IMR-90 (cell line): ENCODE data around the gene CAPN5. TPM values are rescaled to one million over a fixed set of nuclear protein-coding genes. Genes with fewer than 3 reads are reported as not detected.

Source experiments
- ATAC-seq: fragments of 200-7000 bp; cut with Tn5 transposase; 2 replicates; pipeline ENCODE4 v1.9.1; 2020; ENCODE audit warnings: low read depth, mild to moderate bottlenecking, moderate library complexity
- BruUV-seq: library from RNA; stranded (reverse); fragments of 400-500 nt; replicated peaks from 2 replicates; lab custom pipeline; 2021; lab: Mats Ljungman, UMichigan
- CTCF ChIA-PET: fragments of 300-600 bp; formaldehyde crosslinking; extraction: SDS; loops from one replicate; lab custom pipeline; 2021; ENCODE audit warnings: antibody characterized with exemption; lab: Yijun Ruan, JAX
- POLR2A ChIA-PET: fragments of 300-600 bp; sonication (Branson Sonifier 250); formaldehyde crosslinking; loops from one replicate; lab custom pipeline; 2022; ENCODE audit warnings: antibody characterized with exemption; ENCODE audit not compliant: unreplicated experiment; lab: Charles Lee
- DNase-seq: peaks from one replicate; pipeline ENCODE4 v3.0.0; 2013
- H2AFZ ChIP-seq: replicated peaks from 2 replicates; pipeline ENCODE3; 2013; ENCODE audit warnings: low read length, mild to moderate bottlenecking; ENCODE audit not compliant: poor library complexity
- H2AK5ac ChIP-seq: 2 replicates; pipeline ENCODE4 v1.6.1; 2013; ENCODE audit warnings: low read depth, low read length, inconsistent platforms
- H2AK9ac ChIP-seq: replicated peaks from 2 replicates; pipeline ENCODE3; 2013; ENCODE audit warnings: mild to moderate bottlenecking, low read depth, low read length, moderate library complexity; ENCODE audit not compliant: poor library complexity
- H2BK120ac ChIP-seq: 2 replicates; pipeline ENCODE4 v1.6.1; 2013; ENCODE audit warnings: low read depth, low read length, inconsistent platforms
- H2BK15ac ChIP-seq: 3 replicates; pipeline ENCODE4 v1.6.1; 2013; ENCODE audit warnings: low read depth, low read length, inconsistent platforms
- H2BK20ac ChIP-seq: 2 replicates; pipeline ENCODE4 v1.6.1; 2013; ENCODE audit warnings: low read depth, mild to moderate bottlenecking, inconsistent platforms, low read length, moderate library complexity
- H2BK5ac ChIP-seq: 2 replicates; pipeline ENCODE4 v1.6.1; 2013; ENCODE audit warnings: mild to moderate bottlenecking, low read depth, low read length, inconsistent platforms; ENCODE audit not compliant: poor library complexity, severe bottlenecking
- H3K14ac ChIP-seq: replicated peaks from 2 replicates; pipeline ENCODE4 v1.6.1; 2013; ENCODE audit warnings: low read depth, low read length, inconsistent platforms
- H3K18ac ChIP-seq: 2 replicates; pipeline ENCODE4 v1.6.1; 2013; ENCODE audit warnings: low read depth, low read length, control low read depth
- H3K23ac ChIP-seq: 2 replicates; pipeline ENCODE4 v1.6.1; 2013; ENCODE audit warnings: low read depth, low read length, inconsistent platforms
- H3K27ac ChIP-seq: 2 replicates; pipeline ENCODE4 v1.5.1; 2013; ENCODE audit warnings: mild to moderate bottlenecking, control low read depth, low read length; ENCODE audit not compliant: insufficient read depth
- H3K27me3 ChIP-seq: 2 replicates; pipeline ENCODE4 v1.6.1; 2013; ENCODE audit warnings: low read length; ENCODE audit not compliant: control insufficient read depth, insufficient read depth
- H3K36me3 ChIP-seq: 2 replicates; pipeline ENCODE4 v1.6.1; 2013; ENCODE audit warnings: low read length, mixed read lengths; ENCODE audit not compliant: control insufficient read depth, insufficient read depth
- H3K4ac ChIP-seq: 2 replicates; pipeline ENCODE4 v1.6.1; 2013; ENCODE audit warnings: low read depth, low read length, inconsistent platforms
- H3K4me1 ChIP-seq: 2 replicates; pipeline ENCODE4 v1.6.1; 2013; ENCODE audit warnings: low read length, mixed read lengths; ENCODE audit not compliant: control insufficient read depth, insufficient read depth
- H3K4me2 ChIP-seq: 2 replicates; pipeline ENCODE4 v1.6.1; 2013; ENCODE audit warnings: low read depth, mild to moderate bottlenecking, control low read depth, low read length, moderate library complexity
- H3K4me3 ChIP-seq: 2 replicates; pipeline ENCODE4 v1.5.1; 2013; ENCODE audit warnings: low read depth, mild to moderate bottlenecking, control low read depth, low read length, moderate library complexity; ENCODE audit not compliant: insufficient read depth
- H3K56ac ChIP-seq: 2 replicates; pipeline ENCODE4 v1.6.1; 2013; ENCODE audit warnings: low read length, inconsistent platforms; ENCODE audit not compliant: insufficient read depth; ENCODE audit errors: extremely low read depth
- H3K79me1 ChIP-seq, 2 experiments: 2 replicates each; pipeline ENCODE4 v1.6.1; 2013; ENCODE audit warnings: low read length in 2 of 2, inconsistent platforms in 1 of 2, low read depth in 1 of 2
- H3K9ac ChIP-seq: 2 replicates; pipeline ENCODE4 v1.6.1; 2013; ENCODE audit warnings: low read depth, low read length, control low read depth
- H3K9me1 ChIP-seq: 2 replicates; pipeline ENCODE4 v1.6.1; 2013; ENCODE audit warnings: low read length, inconsistent platforms; ENCODE audit not compliant: insufficient read depth
- H3K9me3 ChIP-seq: 2 replicates; pipeline ENCODE4 v1.6.1; 2013; ENCODE audit warnings: low read length; ENCODE audit not compliant: control insufficient read depth, insufficient read depth
- H4K20me1 ChIP-seq: 2 replicates; pipeline ENCODE4 v1.6.1; 2013; ENCODE audit warnings: low read length, inconsistent platforms; ENCODE audit not compliant: insufficient read depth
- H4K5ac ChIP-seq: 2 replicates; pipeline ENCODE4 v1.6.1; 2013; ENCODE audit warnings: mild to moderate bottlenecking, low read depth, low read length, control low read depth
- H4K8ac ChIP-seq, 2 experiments: 2 replicates each; pipeline ENCODE4 v1.6.1; 2013; ENCODE audit warnings: low read depth in 2 of 2, low read length in 2 of 2, control low read depth in 1 of 2, inconsistent platforms in 1 of 2
- H4K91ac ChIP-seq: 2 replicates; pipeline ENCODE4 v1.6.1; 2013; ENCODE audit warnings: low read depth, low read length, inconsistent platforms; ENCODE audit not compliant: insufficient read depth
- BHLHE40 ChIP-seq: fragments of 150-350 bp; IDR thresholded peaks from 2 replicates; pipeline ENCODE4 v1.6.1; 2016; ENCODE audit warnings: mild to moderate bottlenecking, low read depth, low read length
- FOS ChIP-seq: fragments of 150-350 bp; IDR thresholded peaks from 2 replicates; pipeline ENCODE4 v1.6.1; 2016; ENCODE audit warnings: low read depth, low read length
- MAZ ChIP-seq: IDR thresholded peaks from 2 replicates; pipeline ENCODE4 v1.6.1; 2012; ENCODE audit warnings: low read depth, mild to moderate bottlenecking, low read length, improper control_type of control experiment, moderate library complexity, borderline replicate concordance
- POLR2A ChIP-seq: IDR thresholded peaks from 2 replicates; pipeline ENCODE4 v1.6.1; 2012; ENCODE audit warnings: mild to moderate bottlenecking, low read depth, low read length
- WGBS, 2 experiments: methylation state at CpG; one replicate each; pipeline versions ENCODE4 v1.1.5 to v1.1.7; 2013; ENCODE audit warnings: missing lambda C conversion rate in 2 of 2; ENCODE audit not compliant: insufficient read length in 1 of 2; ENCODE audit errors: extremely low coverage in 2 of 2; 5-methylcytosine and 5-hydroxymethylcytosine counted together
- dilution Hi-C: fragments of 300-500 bp; cut with HindIII; formaldehyde crosslinking; loops from one replicate; pipeline ENCODE4 v1.14.3; 2018; ENCODE audit warnings: low sequenced_read_pairs; ENCODE audit not compliant: unreplicated experiment
- in situ Hi-C: fragments of 300-500 bp; cut with MboI; formaldehyde crosslinking; loops from 3 replicates; pipeline ENCODE4 v1.14.3; 2019; ENCODE audit warnings: low sequenced_read_pairs, inconsistent platforms, mixed read lengths
- intact Hi-C: fragments of 100-400 bp; cut with micrococcal nuclease; formaldehyde crosslinking; loops from 2 replicates; pipeline ENCODE4 v1.10.0; 2022
- polyA plus RNA-seq, 3 experiments: library from polyadenylated mRNA; depleted of rRNA; stranded (reverse); fragments of >200 nt; gene quantifications; 2 replicates each; pipeline ENCODE4 v1.2.3, GENCODE V29; 2012; ENCODE audit warnings: low replicate concordance in 1 of 3
- total RNA-seq: library from RNA; depleted of rRNA; stranded (reverse); fragments of >200 nt; gene quantifications from 2 replicates; pipeline ENCODE4 v1.2.3, GENCODE V29; 2012
- TF ChIP-seq, protein P1 (sequence below): fragments of 150-350 bp; IDR thresholded peaks from 2 replicates; pipeline ENCODE4 v1.6.1; 2017; ENCODE audit warnings: mild to moderate bottlenecking, antibody characterized with exemption, low read length, low read depth
- TF ChIP-seq, protein P2 (sequence below): conservative IDR thresholded peaks from 2 replicates; pipeline ENCODE4 v1.5.1; 2012; ENCODE audit warnings: mild to moderate bottlenecking, low read depth, low read length, improper control_type of control experiment

CAPN5 gene
- total and polyA plus RNA-seq, 2 of the 4 experiments (the other 2 are of a cell fraction) = 8.1 to 24.0 TPM

DNA sequence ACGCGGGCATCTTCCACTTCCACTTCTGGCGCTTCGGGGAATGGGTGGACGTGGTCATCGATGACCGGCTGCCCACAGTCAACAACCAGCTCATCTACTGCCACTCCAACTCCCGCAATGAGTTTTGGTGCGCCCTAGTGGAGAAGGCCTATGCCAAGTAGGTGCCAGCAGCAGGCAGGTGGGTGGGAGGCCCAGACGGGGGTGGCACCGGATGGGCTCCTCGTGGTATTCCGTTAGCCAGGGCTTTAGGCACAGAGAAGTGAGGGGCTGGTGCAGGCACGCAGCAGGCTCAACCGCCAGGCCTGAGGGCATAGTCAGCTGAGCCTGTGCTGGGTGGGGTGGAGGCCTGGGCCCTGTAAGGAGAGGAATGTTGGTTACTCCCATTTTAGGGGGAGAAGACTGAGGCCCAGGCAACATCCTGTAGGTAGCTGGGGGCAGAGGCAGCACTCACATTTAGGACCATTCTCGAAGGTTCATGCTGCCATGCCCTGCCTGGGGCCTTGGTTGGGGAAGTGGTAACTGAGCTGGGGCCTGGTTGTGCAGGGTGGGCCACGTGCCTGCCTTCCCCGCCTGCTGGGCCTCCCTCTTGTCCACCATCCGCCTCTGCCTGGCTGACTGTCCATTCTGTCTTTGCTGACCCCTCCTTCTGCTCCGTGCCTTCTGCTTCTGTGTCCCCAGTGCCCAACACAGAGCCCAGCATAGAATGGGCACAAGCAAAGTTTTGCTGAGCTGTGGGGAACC, 46.0 kb downstream of the CAPN5 start:
- CTCF ChIA-PET = interaction anchor here (0.9 kb wide), 1 partner anchor 15 kb away, joined by 3 read pairs; no protein-coding TSS in a partner anchor
- no TSS peak for BruUV-seq
- Histone ChIP-seq H2BK120ac (no peak overlapping the region), H3K79me1 (peaks cover 0 to 10% of the 10 kb centered on the region in 2 experiments; a peak in 1 of 4 replicates), H3K27me3 (no peaks in the 10 kb centered on the region), H2BK20ac (no peak overlapping the region), H2AK9ac (no peak overlapping the region), H4K20me1 (peaks cover 2% of the 10 kb centered on the region; the same call in 1 of the 2 replicates), H3K27ac (no peak overlapping the region), H4K91ac (no peak overlapping the region), H4K5ac (no peak overlapping the region), H3K18ac (no peak overlapping the region), H3K56ac (no peak overlapping the region), H3K4ac (no peak overlapping the region), H3K36me3 (peaks cover 8% of the 10 kb centered on the region; the same call in 1 of the 2 replicates), H3K23ac (no peak overlapping the region), H3K9ac (no peak overlapping the region), H3K14ac (no peak overlapping the region), H3K4me3 (no peak overlapping the region), H2BK5ac (no peak overlapping the region), H2AFZ (no peak overlapping the region), H3K4me1 (peaks cover 10% of the 10 kb centered on the region), H2BK15ac (no peak overlapping the region), H3K4me2 (no peak overlapping the region), H4K8ac (no peak overlapping the region), H3K9me1 (peaks cover 9% of the 10 kb centered on the region), H2AK5ac (no peak overlapping the region), H3K9me3 (no peaks in the 10 kb centered on the region)
- POLR2A ChIA-PET = no interaction called here
- dilution Hi-C loops (no loop called here), in situ Hi-C loops (no loop called here), intact Hi-C loops (loop anchor here (1.0 kb wide), 1 partner anchor 66 kb away; no protein-coding TSS in a partner anchor)
- WGBS, 2 experiments = 96% methylated on average over 11 of the region's 20 CpGs; no CpG with 5 or more reads in 1 of the 2 experiments
- DNase-seq (no peak), ATAC-seq (no peak)
- TF ChIP-seq, protein P1, sequence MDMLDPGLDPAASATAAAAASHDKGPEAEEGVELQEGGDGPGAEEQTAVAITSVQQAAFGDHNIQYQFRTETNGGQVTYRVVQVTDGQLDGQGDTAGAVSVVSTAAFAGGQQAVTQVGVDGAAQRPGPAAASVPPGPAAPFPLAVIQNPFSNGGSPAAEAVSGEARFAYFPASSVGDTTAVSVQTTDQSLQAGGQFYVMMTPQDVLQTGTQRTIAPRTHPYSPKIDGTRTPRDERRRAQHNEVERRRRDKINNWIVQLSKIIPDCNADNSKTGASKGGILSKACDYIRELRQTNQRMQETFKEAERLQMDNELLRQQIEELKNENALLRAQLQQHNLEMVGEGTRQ = no peak
- no peak for TF ChIP-seq BHLHE40
- TF ChIP-seq, protein P2, sequence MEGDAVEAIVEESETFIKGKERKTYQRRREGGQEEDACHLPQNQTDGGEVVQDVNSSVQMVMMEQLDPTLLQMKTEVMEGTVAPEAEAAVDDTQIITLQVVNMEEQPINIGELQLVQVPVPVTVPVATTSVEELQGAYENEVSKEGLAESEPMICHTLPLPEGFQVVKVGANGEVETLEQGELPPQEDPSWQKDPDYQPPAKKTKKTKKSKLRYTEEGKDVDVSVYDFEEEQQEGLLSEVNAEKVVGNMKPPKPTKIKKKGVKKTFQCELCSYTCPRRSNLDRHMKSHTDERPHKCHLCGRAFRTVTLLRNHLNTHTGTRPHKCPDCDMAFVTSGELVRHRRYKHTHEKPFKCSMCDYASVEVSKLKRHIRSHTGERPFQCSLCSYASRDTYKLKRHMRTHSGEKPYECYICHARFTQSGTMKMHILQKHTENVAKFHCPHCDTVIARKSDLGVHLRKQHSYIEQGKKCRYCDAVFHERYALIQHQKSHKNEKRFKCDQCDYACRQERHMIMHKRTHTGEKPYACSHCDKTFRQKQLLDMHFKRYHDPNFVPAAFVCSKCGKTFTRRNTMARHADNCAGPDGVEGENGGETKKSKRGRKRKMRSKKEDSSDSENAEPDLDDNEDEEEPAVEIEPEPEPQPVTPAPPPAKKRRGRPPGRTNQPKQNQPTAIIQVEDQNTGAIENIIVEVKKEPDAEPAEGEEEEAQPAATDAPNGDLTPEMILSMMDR = no peak
- TF ChIP-seq FOS = no peak
- TF ChIP-seq MAZ = no peak
- no peak for TF ChIP-seq POLR2A
